HL-60/S4 treated with retinoic acid at 250 ng/mL for 4 days and 3 days (cell line): Measurements from ENCODE around the gene MIF.
"Not testable (repeated sequence)": the region's sequence is repeated elsewhere in the genome, so short reads cannot be mapped to it uniquely, and the experiment has no call there.

Experiments
- in situ Hi-C: fragments of 300-500 bp; cut with MboI; formaldehyde crosslinking; loops from 2 replicates; pipeline ENCODE4 v1.7.0; 2022; ENCODE audit warnings: low sequenced_read_pairs

MIF gene

DNA sequence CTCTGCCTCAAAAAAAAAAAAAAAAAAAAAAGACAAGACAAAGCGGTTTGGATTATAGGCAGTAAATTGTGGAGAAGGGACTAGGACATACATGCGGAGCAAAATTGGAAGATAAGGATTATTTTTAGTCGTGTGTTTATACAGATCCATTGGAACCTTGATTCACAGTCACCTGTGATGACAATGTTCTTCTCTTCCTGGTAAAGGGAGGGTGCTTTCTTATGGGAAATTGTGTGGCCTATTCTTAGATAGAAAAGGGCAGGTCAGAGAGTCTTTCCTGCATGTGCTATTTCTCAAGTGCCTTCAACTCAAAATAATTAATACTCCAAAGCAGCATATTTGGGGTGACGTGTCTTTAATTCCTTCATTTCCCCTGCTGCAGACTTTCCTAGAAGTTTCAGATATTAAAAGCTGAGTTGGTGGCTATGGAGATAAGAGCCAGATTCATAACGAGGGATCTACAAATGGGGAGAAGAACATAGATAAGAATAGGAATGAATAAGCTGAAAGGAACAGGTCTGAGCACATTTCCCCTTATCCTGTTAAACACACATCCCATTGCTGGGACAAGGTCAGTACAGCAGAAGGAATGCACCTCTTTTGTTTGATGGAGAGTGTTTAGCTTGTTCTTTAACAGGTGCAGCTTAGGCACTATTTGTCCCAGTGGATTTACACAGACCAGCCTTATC, 44.3 kb downstream of the MIF start:
- in situ Hi-C loops: loop anchor here (5.0 kb wide), 1 partner anchor 69 kb away; the partner anchor contains the start of gene GSTT4

DNA sequence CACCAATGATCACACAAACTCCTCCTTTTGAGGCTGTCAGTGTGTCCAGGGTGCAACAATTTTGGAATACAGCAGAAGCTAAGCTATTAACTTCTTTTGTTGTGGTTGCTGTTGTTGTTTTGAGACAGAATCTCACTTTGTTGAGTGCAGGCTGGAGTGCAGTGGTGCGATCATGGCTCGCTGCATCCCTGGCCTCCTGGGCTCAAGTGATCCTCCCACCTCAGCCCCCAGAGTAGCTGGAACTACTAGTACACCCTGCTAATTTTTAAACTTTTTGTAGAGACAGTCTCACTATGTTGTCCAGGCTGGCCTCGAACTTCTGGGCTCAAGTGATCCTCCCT, 44.8 kb downstream of the MIF start:
- in situ Hi-C loops: loop anchor here (5.0 kb wide), 1 partner anchor 68 kb away; the partner anchor contains the start of gene GSTT4

DNA sequence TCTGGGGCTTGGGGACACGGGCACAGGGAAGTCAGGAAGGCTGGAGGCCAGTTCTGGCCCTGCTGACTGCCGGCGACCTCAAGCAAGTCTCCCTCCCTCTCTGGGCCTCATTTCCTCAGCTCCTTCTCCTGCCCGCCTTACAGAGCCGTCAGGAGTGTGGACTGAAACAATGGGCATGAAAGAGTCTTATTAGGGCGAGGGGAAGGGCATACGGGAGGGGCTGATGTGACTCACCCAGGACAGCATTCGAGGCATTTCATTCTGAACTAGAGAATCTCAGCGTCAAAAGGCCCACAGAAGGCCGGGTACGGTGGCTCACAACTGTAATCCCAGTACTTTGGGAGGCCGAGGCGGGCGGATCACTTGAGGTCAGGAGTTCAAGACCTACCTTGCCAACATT, 46.0 kb downstream of the MIF start:
- in situ Hi-C loops: not testable (repeated sequence)
